ENCODE measurements around the gene ADAM19. TPM values are rescaled to one million over a fixed set of nuclear protein-coding genes. Genes with fewer than 3 reads are reported as not detected.

Gene ADAM19
- total and polyA plus RNA-seq, 2 of the 4 experiments (the other 2 are of a cell fraction): 35.5 to 49.2 TPM

- no peak overlapping the region for H2AK5ac ChIP-seq (ENCODE audit: low read depth, low read length)
- H3K4me3 ChIP-seq (ENCODE audit: insufficient read depth, low read depth, low read length): no peak overlapping the region
- no peaks in the 10 kb centered on the region for H3K27me3 ChIP-seq (ENCODE audit: control insufficient read depth, insufficient read depth, low read length)
- H3K27ac ChIP-seq (ENCODE audit: insufficient read depth, low read length): no peak overlapping the region
- no peak overlapping the region for H2AK9ac ChIP-seq (replicated peaks; ENCODE audit: low read depth, low read length, poor library complexity)
- H2BK20ac ChIP-seq (ENCODE audit: low read depth, low read length): no peak overlapping the region
- no peak overlapping the region for H3K9ac ChIP-seq (ENCODE audit: low read depth, low read length)
- ChIA-PET CTCF (no interaction called here), POLR2A (ENCODE audit: unreplicated experiment) (no interaction called here)
- no peak overlapping the region for H2BK120ac ChIP-seq (ENCODE audit: low read depth, low read length)
- TF ChIP-seq RCOR1 (IDR thresholded peaks at IDR 0.05; ENCODE audit: insufficient replicate concordance, low read length) (no peak), MAZ (IDR thresholded peaks at IDR 0.05; ENCODE audit: borderline replicate concordance, low read depth, low read length) (no peak), FOS (IDR thresholded peaks at IDR 0.05; ENCODE audit: low read depth, low read length) (no peak), MAFK (IDR thresholded peaks at IDR 0.05; ENCODE audit: low read depth, low read length) (no peak), BHLHE40 (IDR thresholded peaks at IDR 0.05; ENCODE audit: low read depth, low read length) (no peak), SMC3 (IDR thresholded peaks at IDR 0.05; ENCODE audit: low read depth, low read length) (no peak), MXI1 (IDR thresholded peaks at IDR 0.05; ENCODE audit: borderline replicate concordance, low read depth, low read length) (no peak), RFX5 (IDR thresholded peaks at IDR 0.05; ENCODE audit: low read depth, low read length) (no peak)
- H3K79me1 ChIP-seq (ENCODE audit: low read depth in 1 of 2, low read length in 2 of 2): no peaks in the 10 kb centered on the region
- H2AFZ ChIP-seq (replicated peaks; ENCODE audit: low read length, poor library complexity): no peak overlapping the region
- dilution Hi-C loops (cut with HindIII; ENCODE audit: low sequenced_read_pairs, unreplicated experiment) (no loop called here), in situ Hi-C loops (cut with MboI; ENCODE audit: low sequenced_read_pairs) (no loop called here), intact Hi-C loops (cut with micrococcal nuclease) (no loop called here)
- H2BK5ac ChIP-seq (ENCODE audit: low read depth, low read length, poor library complexity, severe bottlenecking): no peak overlapping the region
- BruUV-seq (replicated peaks): no TSS peak
- no peak overlapping the region for H3K56ac ChIP-seq (ENCODE audit: extremely low read depth, insufficient read depth, low read length)
- H3K4me2 ChIP-seq (ENCODE audit: low read depth, low read length): no peak overlapping the region
- H3K18ac ChIP-seq (ENCODE audit: low read depth, low read length): no peak overlapping the region
- H4K5ac ChIP-seq (ENCODE audit: low read depth, low read length): no peak overlapping the region
- H3K4ac ChIP-seq (ENCODE audit: low read depth, low read length): no peak overlapping the region
- H3K36me3 ChIP-seq (ENCODE audit: control insufficient read depth, insufficient read depth, low read length): no peaks in the 10 kb centered on the region
- ATAC-seq (ENCODE audit: low read depth) (no peak), DNase-seq (no peak)
- no peaks in the 10 kb centered on the region for H4K20me1 ChIP-seq (ENCODE audit: insufficient read depth, low read length)
- H3K14ac ChIP-seq (replicated peaks; ENCODE audit: low read depth, low read length): no peak overlapping the region
- H3K23ac ChIP-seq (ENCODE audit: low read depth, low read length): no peak overlapping the region
- no peak overlapping the region for H4K91ac ChIP-seq (ENCODE audit: insufficient read depth, low read depth, low read length)
- no CpG with 5 or more reads among the region's 4 CpGs for WGBS, 2 experiments (ENCODE audit: extremely low coverage in 2 of 2, insufficient read length in 1 of 2)
- peaks cover 5% of the 10 kb centered on the region; the same call in 1 of the 2 replicates for H3K4me1 ChIP-seq (ENCODE audit: control insufficient read depth, insufficient read depth, low read length)
- no peaks in the 10 kb centered on the region for H3K9me3 ChIP-seq (ENCODE audit: control insufficient read depth, insufficient read depth, low read length)
- peaks cover 3% of the 10 kb centered on the region for H3K9me1 ChIP-seq (ENCODE audit: insufficient read depth, low read length)
- no peak overlapping the region for H2BK15ac ChIP-seq (ENCODE audit: low read depth, low read length)
- no peak overlapping the region for H4K8ac ChIP-seq (ENCODE audit: low read depth in 2 of 2, low read length in 2 of 2)
These were observed 41.2 kb upstream of the ADAM19 start for GRCh38 chr5:157616785-157617184.
